Sciatic nerve (tissue), 2 donors: ENCODE data around the gene ZNF775. TPM values are rescaled to one million over a fixed set of nuclear protein-coding genes. Genes with fewer than 3 reads are reported as not detected.

Experiments
- ATAC-seq: fragments of 200-7000 bp; cut with Tn5 transposase; one replicate; pipeline ENCODE4 v1.9.1; 2020; ENCODE audit warnings: mild to moderate bottlenecking, moderate library complexity
- DNase-seq: peaks from one replicate; pipeline ENCODE4 v3.0.0-alpha.2; 2020; ENCODE audit warnings: low spot score
- intact Hi-C: fragments of 100-400 bp; cut with DNase I; formaldehyde crosslinking; loops from one replicate; pipeline ENCODE4 v1.14.2; 2022
- total RNA-seq: library from RNA; stranded (reverse); fragmentation: NEBNext Ultra II Directional; extraction: Animal tissue kit (Norgen Biotek cat#: 25700); gene quantifications from one replicate; pipeline ENCODE4 v1.2.1, GENCODE V29; 2021
- donor health status: DM: no; HTN: no; CAD: no.
- donor health status: DM: no; HTN: no; CAD: no.

Gene ZNF775
- total RNA-seq, 1 donor from 2014 or later = 11.1 TPM

DNA sequence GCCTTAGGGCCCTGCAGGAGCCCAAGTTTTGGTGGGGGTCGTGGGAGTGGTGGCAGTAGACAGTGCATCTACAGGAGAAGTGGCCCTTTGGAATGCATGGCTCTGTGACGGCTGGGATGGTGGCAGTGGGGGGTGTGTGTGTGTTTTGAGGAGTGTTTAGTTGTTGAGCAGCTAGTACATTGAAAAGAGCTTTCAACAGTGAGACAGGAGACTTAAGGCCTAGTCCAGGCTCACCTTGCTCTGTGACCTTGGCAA is 27.1 kb downstream of the ZNF775 start:
- ATAC-seq (peak; percentile 1), DNase-seq (no peak)
- intact Hi-C loops = no loop called here

DNA sequence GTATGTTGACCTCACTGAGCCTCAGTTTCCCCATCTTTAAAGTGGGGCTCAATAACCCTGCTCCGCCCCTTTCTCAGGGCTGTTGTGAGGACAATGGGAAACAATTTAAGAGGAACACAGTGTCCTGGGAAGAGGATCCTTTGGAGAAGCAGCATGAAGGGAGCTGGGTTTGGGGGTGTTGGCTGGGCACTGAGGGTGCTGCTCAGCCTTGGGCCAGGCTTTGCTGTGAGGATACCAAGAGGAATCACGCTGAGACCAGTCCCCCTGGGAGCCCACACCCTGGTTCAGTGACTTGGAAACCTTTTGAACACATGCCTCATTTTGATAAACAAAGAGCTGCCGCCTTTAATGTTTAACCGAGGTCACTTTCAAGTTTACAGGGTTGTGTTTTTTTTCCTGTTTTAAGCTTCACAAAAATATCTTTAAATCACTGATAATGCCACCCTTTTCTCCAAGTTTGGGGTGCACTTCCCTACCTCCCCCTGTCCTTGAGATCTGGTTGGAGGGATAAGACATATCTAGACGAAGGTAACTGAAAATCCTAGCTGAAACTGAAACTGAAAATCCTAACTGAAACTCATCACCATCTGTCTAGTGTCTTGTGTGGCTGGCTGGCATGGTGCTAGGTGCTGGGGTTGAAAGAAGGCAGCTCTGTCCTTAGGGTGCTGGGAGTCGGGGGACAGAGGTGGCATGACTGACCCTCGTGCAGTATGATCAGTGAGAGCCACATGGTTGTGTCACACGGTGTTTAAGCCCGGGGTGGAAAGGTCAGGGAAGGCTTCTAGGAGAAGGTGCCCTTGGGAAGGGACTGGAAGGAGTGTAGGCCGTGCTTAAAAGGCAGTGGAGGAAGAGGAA is 27.7 kb downstream of the ZNF775 start:
- ATAC-seq (peak; percentile 34), DNase-seq (peak; percentile 57)
- intact Hi-C loops = no loop called here

DNA sequence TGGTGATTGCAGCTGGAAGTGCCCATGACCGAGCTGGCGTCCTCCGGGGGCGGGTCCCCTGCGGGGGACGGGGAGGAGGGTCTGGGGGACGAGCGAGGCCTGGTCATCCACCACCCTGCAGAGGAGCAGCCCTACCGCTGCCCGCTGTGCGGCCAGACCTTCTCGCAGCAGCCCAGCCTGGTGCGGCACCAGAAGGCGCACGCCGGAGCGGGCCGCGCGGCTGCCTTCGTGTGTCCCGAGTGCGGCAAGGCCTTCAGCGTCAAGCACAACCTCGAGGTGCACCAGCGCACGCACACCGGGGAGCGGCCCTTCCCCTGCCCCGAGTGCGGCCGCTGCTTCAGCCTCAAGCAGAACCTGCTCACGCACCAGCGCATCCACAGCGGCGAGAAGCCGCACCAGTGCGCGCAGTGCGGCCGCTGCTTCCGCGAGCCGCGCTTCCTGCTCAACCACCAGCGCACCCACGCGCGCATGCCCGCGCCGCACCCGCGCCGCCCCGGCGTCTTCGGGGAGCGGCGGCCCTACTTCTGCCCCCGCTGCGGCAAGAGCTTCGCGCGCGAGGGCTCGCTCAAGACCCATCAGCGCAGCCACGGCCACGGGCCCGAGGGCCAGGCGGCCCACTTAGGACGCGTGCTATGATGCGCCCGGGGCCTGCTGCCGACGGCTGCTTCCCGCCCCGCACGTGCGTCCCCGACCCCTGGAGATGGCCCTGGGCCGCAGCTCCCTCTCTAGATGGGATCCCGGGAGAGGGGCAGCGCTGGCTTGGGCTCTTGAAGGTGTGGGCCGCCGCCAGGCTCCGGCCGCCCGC is 28.7 kb downstream of the ZNF775 start:
- DNase-seq (no peak), ATAC-seq (no peak)
- intact Hi-C loops = no loop called here

DNA sequence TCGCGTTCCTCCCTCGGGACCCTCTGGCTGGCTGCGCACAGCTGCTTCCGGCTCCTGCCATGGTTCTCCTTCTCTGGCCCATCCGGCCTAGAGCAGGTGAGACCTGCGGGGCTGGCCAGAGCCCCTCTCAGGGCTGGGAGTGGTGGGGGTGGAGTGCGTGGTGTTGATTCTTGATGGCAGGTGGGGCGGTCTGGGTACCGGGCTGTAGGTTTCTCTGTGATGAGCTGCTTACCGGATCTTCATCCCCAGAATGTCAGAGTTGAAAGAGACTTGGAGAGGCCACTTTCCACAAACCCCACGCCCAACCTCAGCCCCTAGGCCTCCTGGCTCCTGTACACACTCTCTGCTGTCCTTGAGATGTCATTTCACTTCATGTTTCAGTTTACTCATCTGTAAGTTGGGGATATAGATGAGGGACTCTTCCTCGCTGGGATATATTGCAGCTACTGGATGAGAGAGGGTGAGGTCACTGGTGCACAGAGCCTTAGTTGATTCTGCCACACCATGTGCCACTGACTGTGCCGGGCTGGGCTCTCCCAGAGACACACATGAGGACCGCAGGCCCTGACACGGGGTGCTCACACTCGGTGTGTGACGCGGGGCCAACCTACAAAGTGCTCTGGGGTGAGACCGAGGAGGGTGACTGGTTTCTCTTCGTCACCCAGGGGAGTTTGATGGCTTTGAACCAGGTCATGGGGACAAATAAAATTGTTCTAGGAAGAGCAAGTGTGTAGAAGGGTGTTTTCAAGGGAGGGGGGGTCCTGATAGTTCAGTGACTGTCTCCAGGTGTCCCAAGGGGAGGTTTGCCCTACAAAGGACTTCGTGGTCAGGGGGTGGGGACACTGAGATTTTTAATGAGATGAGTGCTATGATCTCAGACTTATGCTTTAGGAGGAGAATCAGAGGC is 29.5 kb downstream of the ZNF775 start:
- ATAC-seq = no peak
- DNase-seq = no peak
- intact Hi-C loops = no loop called here

DNA sequence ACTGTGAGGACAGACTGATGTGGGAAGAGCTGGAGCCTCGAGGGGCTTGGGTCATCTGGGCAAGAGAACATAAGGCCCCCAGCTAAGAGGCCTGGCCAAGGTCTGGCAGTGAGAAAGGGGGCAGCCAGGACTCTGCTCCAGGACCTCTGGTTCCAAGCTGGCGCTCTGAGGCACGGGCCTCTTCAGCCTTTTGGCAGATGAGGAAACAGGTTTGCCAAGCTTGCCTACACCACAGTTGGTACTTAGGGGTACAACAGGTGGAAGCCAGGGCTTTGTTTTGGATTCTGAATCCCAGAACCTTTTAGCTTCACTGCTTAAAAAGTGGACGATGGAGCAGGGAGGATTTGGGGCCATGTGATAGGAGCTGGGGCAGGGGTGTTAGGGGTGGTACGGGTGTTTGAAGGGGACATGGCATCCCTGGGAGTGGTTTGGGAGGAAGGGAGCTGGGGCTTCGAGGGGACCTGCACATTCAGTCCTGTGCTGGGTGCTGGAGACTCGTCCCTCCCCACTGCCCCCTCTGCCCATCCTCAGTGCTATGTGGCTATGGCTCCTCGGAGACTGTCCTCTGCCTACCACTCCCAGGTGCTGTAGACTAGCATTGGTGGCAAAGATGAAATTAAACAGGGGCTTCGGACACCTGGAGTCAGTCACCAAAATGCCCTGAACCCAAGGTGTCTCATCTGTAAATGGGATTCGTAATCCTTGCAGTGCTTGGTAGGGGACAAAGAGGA is 30.3 kb downstream of the ZNF775 start:
- intact Hi-C loops = no loop called here
- no peak for DNase-seq
- no peak for ATAC-seq

DNA sequence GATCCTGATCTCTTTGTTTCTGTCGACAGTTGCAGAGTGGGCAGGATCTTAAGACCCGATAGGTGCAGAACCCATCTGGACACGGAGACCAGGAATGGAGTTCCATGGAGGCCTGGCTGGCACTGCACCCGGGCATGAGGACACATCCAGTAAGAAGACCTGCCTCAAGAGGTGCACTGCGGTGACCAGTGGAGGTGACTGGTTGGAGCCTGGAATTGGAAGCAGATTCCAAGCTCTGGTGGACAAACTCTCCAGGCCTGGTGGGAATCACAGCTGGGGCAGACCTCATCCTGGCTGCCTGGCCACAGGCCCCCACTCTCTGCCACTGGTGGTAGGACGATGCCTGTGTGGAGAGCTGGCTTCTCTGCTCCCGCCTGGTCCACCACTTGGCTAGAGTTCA is 31.0 kb downstream of the ZNF775 start:
- intact Hi-C loops = no loop called here
- DNase-seq = no peak
- ATAC-seq = no peak

DNA sequence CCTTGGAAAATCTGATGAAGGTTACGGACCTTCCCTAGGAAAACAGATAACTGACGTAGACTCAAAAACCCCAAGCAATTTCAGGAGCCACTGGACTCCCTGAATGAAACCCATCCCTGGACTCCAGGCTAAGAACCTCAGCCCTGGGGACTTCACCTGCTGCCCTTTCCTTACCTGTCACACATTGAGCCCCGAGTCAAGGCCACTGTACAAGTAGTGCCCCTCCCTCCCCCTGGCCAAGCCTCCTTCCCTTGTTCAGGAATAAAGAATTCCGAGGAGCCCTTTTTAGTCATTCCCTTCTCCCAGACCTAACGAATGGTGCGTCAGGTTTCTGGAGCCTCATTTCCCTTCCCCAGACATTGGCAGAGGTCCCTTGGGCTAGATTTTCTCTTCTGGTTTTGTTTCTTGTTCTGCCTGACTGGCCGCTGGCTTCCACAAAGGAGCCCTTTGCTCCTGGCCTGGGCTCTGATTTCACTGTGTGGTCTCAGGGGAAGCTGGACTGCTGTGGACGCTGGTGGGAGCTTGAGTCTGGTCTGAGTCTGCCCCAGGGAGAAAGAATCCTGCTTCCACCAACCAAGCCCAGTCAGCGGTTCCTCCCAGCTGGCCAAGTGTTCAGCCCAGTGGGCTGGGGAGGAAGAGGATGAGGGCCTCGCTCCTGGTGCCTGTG is 31.7 kb downstream of the ZNF775 start:
- DNase-seq = no peak
- intact Hi-C loops = no loop called here
- peak; percentile 29 for ATAC-seq

DNA sequence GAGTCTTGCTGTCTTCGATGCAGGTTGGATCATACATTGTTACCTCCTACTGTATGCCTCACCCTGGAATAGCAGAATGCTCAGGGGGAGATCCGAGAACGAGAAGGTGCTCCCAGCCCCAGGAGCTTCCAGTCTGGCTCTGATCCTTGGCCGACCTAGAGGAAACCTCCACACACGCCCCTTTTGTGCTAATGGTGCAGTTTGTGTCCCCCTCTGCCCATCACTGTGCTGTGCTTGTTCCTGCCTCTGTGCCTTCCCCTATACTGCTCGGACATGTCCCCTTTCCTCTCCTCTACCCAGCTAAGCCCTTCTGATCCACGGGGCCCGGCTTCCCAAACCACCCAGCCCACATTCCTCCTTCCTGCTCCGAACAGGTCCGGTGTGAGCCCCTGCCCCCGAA is 32.5 kb downstream of the ZNF775 start:
- ATAC-seq = no peak
- peak; percentile 39 for DNase-seq
- intact Hi-C loops = no loop called here

DNA sequence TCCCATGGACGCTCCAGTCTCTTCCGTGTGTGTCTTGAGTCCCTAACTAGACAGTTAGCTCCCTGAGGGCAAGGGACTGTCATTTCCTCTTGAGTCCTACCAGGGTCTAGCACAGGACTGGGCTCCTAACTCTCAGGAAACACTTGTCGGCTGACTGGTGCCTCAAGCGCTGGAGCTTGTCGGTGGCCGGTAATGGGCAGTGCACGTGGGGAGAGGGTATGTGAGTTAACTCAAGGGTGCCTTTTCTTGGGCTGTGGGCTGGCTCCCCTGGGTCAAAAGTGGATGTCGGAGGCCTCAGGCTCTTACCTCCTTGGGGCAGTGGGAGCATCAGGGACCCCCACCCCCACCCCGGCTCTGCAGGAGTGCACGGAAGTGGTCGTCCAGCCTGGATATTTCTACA is 32.9 kb downstream of the ZNF775 start:
- DNase-seq (peak; percentile 46), ATAC-seq (no peak)
- intact Hi-C loops = no loop called here

DNA sequence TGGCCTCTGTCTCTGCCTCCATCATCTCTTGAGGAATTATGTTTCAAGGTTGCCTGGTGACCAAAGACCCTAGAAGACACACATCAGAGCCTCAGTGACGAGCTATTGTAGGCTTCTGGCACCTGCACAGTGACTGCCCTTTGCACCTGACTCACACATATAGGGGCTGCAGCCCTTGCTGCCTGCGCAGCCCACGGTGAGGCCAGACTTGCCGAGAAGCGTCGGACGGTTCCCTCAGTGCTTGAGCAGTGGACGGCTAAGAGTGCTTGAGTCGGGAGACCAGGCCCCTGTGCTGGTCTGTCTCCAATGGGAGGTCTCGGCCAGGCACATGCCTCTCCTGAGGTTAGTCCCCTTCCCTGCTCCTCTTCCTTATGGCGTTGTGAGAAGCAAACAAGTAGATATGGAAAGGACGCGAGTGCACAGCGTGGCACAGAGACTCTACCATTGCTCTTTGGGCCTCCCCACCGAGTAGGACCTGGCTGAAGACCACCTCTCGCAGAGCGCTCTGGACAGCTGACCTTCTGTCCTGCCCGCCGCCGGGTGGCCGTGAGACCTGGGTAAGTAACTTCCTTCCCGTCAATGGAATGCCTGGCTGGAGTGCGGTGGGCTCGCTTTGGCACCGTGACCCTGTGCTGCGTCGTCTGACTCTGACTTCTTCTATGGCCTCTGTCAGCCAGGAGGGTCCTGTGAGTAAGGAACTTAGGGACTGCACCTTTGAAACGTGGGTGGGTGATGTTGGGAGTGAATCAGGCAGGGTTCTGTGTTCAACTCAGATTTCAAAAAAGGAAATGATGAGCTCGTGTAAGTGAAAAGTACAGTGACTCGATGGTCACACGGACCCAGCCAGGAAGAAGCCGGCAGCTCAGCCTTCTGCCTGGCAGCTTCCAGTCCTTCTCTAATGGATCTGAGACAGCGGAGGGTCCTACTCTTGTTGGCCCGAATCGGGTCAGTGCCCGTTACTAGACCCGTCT is 33.7 kb downstream of the ZNF775 start:
- intact Hi-C loops = no loop called here

DNA sequence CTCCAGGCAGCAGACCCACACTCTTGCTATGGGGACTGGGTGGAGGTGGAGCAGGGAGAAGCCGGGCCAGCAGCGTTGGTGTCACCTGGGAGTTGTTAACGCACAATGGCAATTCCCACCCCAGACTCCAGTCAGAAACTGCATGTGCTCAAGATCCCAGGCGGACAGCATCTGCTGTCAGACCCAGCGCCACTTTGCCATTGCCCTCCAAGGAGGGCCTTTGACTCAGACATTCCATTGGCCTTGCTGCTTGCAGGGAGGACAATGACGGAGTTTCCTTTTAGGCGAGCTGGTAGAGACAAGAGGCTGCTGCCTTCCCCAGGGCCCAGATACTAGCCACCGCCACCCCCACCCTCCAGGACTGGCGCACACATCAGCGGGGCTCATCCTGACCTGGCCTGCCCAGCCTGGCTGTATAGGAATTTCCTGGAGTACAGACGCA is 34.5 kb downstream of the ZNF775 start:
- ATAC-seq = no peak
- intact Hi-C loops = no loop called here
- peak; percentile 45 for DNase-seq

More for the DNA sequence above, 33.7 kb downstream of the ZNF775 start:
- peak; percentile 48 for DNase-seq
- ATAC-seq = no peak

DNA sequence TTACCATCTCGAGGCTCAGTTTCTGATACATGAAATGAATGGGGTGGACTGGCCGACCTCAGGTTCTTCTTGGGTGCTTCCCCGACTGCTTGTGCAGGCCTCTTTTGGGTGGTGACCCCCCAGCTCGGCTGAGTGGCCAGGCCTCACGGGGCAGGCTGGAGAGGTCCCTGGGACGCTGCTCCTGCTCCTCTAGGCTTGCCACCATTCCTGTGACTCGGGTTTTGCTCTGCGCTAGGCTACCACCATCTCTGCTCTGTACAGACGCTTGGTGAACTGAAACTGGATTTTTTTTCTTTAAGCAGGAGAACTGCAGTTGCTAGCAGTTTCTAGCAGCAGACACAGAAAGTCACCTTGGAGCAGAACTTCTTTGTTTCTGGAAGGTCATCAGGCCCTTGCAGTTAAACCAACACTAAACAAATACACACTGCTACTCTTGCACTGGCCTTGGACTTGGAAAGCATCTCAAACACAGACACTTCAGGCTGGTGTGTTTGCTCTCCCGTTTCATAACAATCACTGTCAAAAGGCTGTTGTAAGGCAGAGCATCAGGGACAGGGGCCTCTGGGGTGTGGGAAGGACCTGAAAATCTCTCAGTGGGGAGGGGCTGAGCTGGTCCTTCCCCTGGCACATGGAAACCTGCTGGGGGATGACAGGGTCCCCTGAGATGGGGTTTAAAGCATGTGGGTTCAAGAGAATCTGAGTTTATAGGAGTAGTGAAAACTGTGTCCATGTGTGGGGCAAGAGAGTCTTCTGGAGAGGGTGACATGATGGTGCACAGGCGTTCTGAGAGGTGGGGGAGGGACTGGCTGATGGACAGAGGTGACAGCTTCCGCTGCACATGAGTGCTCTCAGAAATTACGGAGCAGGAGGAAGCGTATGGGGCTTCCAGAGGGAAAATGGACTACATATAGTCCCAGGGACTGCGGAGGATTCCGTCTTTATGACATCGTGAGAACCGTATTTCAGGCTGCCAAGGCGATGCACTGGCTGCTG is 36.3 kb downstream of the ZNF775 start:
- DNase-seq = peak; percentile 36
- no peak for ATAC-seq
- intact Hi-C loops = no loop called here

DNA sequence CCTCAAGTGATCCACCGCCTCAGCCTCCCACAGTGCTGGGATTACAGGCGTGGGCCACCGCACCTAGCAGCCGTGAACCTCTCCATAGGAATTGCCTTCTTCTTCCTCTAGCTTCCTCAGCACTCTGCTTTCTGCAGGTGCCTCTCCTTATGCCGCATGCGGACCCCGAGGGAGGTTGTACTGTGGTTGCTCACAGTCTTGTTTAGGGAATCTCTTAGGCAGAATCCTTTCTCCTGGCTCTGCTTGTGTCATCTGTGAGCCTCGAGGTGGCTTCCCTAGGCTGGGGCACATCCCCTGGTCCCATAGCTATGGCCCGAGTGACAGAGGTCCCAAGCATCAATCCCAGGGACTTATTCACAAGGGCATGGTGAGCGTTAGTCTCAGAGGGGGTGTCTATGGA is 38.1 kb downstream of the ZNF775 start:
- intact Hi-C loops = no loop called here
- ATAC-seq (no peak), DNase-seq (peak; percentile 22)

DNA sequence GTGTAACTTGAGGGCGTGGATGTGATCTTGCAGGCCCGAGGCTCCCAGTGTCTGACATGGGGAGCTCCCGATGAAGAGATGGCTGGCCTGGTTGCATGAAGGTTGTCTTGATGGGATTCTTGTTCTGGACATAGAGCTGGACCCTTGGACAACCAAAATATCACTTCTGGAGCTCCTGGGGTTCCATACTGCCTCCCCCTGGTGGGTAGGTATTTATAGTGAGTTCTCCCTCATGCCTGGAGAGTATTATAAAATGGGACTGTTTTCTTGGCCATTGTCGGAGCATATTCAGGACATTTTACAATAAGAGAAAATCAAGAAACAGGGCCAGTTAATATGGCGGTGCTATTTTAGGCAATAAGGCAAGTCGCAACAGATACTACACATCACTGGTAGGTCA is 38.7 kb downstream of the ZNF775 start:
- ATAC-seq = no peak
- intact Hi-C loops = no loop called here
- peak; percentile 12 for DNase-seq

DNA sequence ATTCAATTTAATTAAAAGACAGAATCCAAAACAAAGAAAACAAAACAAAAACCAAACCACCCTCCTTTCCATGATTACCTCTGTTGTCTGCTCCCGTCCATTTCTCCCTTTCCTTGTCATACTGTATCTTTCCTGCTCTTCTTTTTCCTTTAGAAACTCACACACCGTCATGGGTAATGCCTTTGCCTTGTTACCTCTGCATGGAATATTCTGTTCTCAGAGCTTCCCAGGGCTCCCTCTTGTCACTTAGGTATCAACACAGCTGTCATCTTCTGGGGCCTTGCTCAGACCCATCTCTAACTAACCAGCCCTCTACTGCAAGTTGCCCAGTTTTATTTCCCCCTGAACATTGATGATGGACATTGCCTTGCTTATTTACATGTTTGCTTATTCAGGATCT is 41.1 kb downstream of the ZNF775 start:
- ATAC-seq = no peak

More for the DNA sequence above, 41.1 kb downstream of the ZNF775 start:
- intact Hi-C loops = no loop called here
- DNase-seq = peak; percentile 2
